HG03439 (cell line): ENCODE data around the gene SHROOM4.

ENCODE experiments used
- ATAC-seq: cut with Tn5 transposase; IDR thresholded peaks from one replicate; pipeline ENCODE4 v1.9.1; 2021; ENCODE audit warnings: mild to moderate bottlenecking, moderate library complexity; ENCODE audit not compliant: unreplicated experiment

The SHROOM4 gene, protein sequence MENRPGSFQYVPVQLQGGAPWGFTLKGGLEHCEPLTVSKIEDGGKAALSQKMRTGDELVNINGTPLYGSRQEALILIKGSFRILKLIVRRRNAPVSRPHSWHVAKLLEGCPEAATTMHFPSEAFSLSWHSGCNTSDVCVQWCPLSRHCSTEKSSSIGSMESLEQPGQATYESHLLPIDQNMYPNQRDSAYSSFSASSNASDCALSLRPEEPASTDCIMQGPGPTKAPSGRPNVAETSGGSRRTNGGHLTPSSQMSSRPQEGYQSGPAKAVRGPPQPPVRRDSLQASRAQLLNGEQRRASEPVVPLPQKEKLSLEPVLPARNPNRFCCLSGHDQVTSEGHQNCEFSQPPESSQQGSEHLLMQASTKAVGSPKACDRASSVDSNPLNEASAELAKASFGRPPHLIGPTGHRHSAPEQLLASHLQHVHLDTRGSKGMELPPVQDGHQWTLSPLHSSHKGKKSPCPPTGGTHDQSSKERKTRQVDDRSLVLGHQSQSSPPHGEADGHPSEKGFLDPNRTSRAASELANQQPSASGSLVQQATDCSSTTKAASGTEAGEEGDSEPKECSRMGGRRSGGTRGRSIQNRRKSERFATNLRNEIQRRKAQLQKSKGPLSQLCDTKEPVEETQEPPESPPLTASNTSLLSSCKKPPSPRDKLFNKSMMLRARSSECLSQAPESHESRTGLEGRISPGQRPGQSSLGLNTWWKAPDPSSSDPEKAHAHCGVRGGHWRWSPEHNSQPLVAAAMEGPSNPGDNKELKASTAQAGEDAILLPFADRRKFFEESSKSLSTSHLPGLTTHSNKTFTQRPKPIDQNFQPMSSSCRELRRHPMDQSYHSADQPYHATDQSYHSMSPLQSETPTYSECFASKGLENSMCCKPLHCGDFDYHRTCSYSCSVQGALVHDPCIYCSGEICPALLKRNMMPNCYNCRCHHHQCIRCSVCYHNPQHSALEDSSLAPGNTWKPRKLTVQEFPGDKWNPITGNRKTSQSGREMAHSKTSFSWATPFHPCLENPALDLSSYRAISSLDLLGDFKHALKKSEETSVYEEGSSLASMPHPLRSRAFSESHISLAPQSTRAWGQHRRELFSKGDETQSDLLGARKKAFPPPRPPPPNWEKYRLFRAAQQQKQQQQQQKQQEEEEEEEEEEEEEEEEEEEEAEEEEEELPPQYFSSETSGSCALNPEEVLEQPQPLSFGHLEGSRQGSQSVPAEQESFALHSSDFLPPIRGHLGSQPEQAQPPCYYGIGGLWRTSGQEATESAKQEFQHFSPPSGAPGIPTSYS (N-terminal part only)

DNA sequence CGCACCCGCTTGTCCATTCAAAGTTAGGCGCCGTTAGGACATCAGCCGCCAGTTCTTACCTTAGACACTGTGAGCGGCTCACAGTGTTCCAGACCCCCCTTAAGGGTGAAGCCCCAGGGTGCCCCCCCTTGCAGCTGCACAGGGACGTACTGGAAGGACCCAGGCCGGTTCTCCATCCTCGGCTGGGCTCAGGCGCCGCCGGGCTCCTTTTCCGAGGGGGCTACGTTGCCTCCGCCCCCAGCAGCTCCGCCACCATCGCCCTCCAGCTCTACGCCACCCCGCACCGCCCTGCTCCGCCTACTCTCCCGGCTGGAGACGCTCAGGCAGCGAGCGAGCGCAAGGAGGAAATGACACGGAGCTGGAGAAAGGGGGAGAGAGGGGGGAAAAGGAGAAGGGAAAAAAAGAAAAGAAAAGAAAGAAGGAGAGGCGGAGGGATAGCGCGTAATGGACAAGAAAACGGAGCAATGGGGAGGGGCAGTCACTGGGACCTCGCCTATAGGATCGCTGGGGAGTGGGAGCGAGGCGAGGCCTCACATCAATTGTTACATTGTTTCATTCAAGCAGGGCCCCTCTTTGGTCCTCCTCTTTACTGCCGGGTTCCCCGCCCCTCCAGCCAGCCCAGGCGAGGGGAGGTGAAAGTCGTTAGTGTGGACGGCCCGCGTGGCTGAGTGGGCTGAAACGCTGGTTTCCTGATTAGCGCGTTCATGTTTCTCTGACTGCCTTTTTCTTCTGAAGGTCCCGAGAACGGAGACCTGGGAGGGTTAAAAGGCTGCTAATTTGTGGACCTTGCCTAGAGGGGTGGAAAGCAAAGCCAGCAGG, at the start of gene SHROOM4:
Gene SHROOM4, minus strand, starts transcription at position 352 of the 819 bp plus-strand sequence. Its CDS starts 176 bp downstream, at position 176.
- no peak for ATAC-seq

DNA sequence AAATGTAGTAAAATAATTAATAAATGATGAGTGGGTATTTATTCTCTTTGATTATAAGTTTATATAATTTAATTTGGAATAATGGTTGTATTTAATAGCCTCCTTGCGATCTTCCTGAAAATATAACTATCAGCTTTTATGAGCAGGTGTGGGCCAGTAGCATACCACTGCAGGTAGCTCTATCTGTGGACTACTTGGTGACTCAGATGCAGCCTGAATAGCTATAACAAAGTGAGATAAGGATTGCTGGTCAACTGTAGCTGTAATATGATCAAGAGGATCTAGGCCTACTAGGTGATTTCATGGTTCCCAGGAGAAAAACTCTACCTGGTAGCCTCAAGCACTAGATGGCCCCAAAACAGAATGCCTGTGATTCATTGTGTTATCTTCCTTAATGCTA, 49.5 kb upstream of the SHROOM4 start:
- no peak for ATAC-seq

GRCh38 chrX:50860518-50860917, 46.5 kb upstream of the SHROOM4 start:
- ATAC-seq: no peak

- ATAC-seq: no peak
These were observed 44.6 kb upstream of the SHROOM4 start for GRCh38 chrX:50858548-50858947.

DNA sequence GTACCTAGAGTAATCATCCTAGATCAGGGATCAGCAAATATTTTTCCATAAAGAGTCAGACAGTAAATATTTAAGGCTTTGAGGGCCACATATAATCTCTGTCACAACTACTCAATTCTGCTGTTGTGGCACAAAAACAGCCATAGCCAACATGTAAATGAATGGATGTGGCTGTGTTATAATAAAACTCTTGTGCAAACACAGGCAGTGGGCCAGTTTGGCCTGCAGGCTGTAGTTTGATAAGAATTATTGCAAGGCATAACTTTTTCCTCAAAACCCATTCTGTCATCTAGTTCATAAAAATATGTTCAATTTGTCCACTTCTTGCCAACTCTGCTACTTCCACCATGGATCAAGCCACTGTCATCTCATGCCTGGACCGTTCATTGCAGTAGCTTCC, 39.4 kb upstream of the SHROOM4 start:
- no peak for ATAC-seq

- no peak for ATAC-seq
These were observed 38.5 kb upstream of the SHROOM4 start for GRCh38 chrX:50852524-50852923.

GRCh38 chrX:50842221-50842620, 28.2 kb upstream of the SHROOM4 start:
- ATAC-seq: no peak

- ATAC-seq: no peak
These were observed 25.7 kb upstream of the SHROOM4 start for GRCh38 chrX:50839730-50840129.

- ATAC-seq: no peak
These were observed 25.0 kb upstream of the SHROOM4 start for GRCh38 chrX:50838820-50839600.

DNA sequence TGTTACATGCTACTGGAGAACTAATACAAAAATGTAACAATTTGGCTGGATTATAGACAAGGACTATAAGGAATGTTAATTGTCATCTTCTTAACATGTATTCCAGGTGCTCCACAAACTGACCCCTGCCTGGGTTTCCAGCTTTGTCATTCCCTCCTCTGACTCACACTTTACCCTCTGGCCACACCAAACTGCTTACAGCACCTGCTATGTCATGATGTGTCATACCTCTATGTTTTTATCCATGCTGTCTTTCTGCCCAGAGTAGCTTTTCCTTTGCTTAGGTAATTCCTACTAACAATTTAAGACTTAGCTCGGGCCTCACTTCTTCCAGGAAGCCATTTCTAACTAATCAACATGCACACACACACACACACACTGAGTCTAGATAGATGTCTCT, 14.0 kb upstream of the SHROOM4 start:
- no peak for ATAC-seq

GRCh38 chrX:50825825-50826224, 11.8 kb upstream of the SHROOM4 start:
- ATAC-seq: no peak

- no peak for ATAC-seq
These were observed 5.0 kb upstream of the SHROOM4 start for GRCh38 chrX:50818986-50819385.

GRCh38 chrX:50815120-50815519, 1.1 kb upstream of the SHROOM4 start:
- no peak for ATAC-seq

- no peak for ATAC-seq
These were observed 707 bp upstream of the SHROOM4 start for GRCh38 chrX:50814701-50815100.

DNA sequence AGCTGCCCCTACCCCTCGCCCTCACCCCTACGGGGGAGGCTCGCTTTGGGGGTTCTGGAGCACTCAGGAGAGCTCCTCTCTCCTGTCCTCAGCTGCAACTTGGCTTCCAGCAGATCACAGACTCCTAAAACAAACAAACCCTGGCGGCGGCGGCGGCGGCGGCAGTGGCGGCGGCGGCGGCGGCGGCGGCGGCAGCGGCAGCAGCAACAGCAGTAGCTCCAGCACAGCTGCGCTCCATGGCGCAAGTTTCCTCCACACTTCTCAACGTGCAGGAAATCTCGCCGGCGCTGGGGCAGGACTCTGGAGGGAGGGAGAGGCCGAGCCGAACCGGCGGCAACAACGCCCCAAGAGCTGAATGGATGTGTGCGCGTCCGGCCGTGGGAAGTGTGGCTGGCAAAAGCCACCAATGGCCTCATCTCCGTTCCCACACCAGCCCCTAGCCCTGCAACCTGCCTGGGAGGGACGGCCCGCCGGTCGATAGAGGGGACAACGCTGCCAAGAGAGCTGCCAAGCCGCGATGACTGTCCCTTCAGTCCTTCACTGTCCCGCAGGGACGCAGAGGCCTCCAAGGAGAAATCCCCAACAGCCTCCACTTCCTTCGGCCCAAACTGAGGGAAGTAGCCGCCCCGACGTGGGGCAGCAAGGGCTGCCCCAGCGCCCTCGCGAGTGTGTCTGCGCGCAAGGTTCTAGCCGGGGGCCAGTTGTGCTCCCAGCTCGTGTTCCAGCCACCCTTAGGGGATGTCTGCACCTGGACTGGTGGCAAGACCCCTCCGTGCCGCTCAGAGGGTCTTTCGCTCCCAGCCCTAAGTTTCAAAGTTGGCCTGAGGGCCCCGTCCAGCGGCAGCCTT, 775 bp downstream of the SHROOM4 start:
- no peak for ATAC-seq

DNA sequence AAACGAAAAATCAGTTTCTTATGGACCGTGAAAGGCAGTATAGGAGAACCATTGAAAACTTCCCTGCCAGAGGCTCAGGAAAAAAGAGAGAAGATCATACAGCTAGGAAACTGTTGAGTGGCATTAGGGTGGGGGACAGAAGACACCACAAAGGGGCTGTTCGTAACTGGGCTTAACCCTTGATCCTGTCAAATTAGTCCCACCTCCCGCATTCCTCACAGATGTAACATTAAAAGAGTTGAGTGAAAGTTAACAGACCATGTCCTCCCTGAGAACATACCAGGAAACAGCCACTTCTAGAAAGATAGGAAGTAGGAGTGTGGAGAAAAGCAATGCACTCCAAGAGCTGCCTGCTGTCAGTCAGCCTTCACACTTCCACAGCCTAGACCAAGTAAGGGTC, 8.7 kb downstream of the SHROOM4 start:
- no peak for ATAC-seq

- no peak for ATAC-seq
These were observed 12.9 kb downstream of the SHROOM4 start for GRCh38 chrX:50801135-50801534.

- no peak for ATAC-seq
These were observed 14.4 kb downstream of the SHROOM4 start for GRCh38 chrX:50799531-50799961.

GRCh38 chrX:50798783-50799182, 15.2 kb downstream of the SHROOM4 start:
- ATAC-seq: no peak
